ENCODE measurements around the gene OAF. TPM values are rescaled to one million over a fixed set of nuclear protein-coding genes. Genes with fewer than 3 reads are reported as not detected.

The OAF gene
- total and polyA plus RNA-seq, 2 donors (not counting 1 experiment from before 2014, with no cell fraction given): 1.3 to 1.9 TPM

DNA sequence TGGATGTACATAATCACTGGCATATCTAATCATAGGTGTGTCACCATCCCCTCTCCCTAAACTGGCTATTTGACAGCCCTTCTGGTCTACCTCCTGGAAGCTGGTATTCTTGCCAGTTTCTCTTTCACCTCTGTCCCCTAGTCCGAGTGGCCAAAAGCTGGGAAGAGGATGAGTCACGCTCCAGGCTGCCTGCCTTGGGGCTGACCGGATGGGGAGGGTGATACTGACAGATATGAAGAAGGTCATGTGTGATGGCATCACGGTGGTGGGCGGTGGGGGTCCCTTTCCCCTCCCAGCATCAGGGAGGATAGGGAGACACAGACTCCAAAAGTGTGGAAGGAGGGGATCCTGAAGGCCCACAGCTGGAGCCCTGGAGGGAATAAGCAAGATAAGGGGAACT lies 4.8 kb downstream of the OAF start:
- no peak for ATAC-seq (ENCODE audit: low read depth)
- Mint-ChIP-seq H3K27ac (no peak overlapping the region), H3K4me3 (no peak overlapping the region), H3K27me3 (peaks cover 27% of the 10 kb centered on the region), H3K9me3 (ENCODE audit: insufficient read depth) (no peaks in the 10 kb centered on the region), H3K4me1 (peaks cover 4% of the 10 kb centered on the region)
- no peak overlapping the region for H3K4me2 ChIP-seq (replicated peaks; ENCODE audit: low read depth, low read length, poor library complexity, severe bottlenecking)
- H3K4me3 ChIP-seq (ENCODE audit: control extremely low read depth in 1 of 5, extremely low read depth in 1 of 5, insufficient read depth in 1 of 5, low read depth in 2 of 5, low read length in 4 of 5): no peak overlapping the region
- no peaks in the 10 kb centered on the region for H4K20me1 ChIP-seq (ENCODE audit: control insufficient read depth, insufficient read depth, low read length, poor library complexity, severe bottlenecking)
- TF ChIP-seq, protein P1, sequence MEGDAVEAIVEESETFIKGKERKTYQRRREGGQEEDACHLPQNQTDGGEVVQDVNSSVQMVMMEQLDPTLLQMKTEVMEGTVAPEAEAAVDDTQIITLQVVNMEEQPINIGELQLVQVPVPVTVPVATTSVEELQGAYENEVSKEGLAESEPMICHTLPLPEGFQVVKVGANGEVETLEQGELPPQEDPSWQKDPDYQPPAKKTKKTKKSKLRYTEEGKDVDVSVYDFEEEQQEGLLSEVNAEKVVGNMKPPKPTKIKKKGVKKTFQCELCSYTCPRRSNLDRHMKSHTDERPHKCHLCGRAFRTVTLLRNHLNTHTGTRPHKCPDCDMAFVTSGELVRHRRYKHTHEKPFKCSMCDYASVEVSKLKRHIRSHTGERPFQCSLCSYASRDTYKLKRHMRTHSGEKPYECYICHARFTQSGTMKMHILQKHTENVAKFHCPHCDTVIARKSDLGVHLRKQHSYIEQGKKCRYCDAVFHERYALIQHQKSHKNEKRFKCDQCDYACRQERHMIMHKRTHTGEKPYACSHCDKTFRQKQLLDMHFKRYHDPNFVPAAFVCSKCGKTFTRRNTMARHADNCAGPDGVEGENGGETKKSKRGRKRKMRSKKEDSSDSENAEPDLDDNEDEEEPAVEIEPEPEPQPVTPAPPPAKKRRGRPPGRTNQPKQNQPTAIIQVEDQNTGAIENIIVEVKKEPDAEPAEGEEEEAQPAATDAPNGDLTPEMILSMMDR (IDR thresholded peaks at IDR 0.05): no peak
- TF ChIP-seq EZH2 (IDR thresholded peaks at IDR 0.05; ENCODE audit: borderline replicate concordance, insufficient read depth, low read depth, low read length, poor library complexity, severe bottlenecking): no peak
- peaks cover 0 to 8% of the 10 kb centered on the region in 2 donors for H3K4me1 ChIP-seq (ENCODE audit: control insufficient read depth in 2 of 2, insufficient read depth in 2 of 2, low read length in 2 of 2)
- WGBS (ENCODE audit: insufficient coverage): 100% methylated on average over 1 of the region's 5 CpGs
- DNase-seq: no peak
- intact Hi-C loops (cut with micrococcal nuclease): no loop called here
- H3K36me3 ChIP-seq (replicated peaks in 1 of 2; ENCODE audit: control extremely low read depth in 1 of 2, control insufficient read depth in 1 of 2, extremely low read depth in 1 of 2, insufficient read depth in 2 of 2, low read length in 1 of 2): no peaks in the 10 kb centered on the region
- POLR2A ChIA-PET: no interaction called here
- no peaks in the 10 kb centered on the region for H3K9me3 ChIP-seq (ENCODE audit: control extremely low read depth in 1 of 3, control insufficient read depth in 2 of 3, insufficient read depth in 1 of 3, low read length in 2 of 3)
- H2AFZ ChIP-seq (ENCODE audit: insufficient read depth, low read depth, low read length, poor library complexity, severe bottlenecking): no peak overlapping the region
- H3K79me2 ChIP-seq (ENCODE audit: control insufficient read depth, insufficient read depth, low read length): no peaks in the 10 kb centered on the region
- no peak overlapping the region for H3K27ac ChIP-seq (ENCODE audit: low read length in 2 of 2)
- CTCF ChIA-PET: interaction anchor here (1.5 kb wide), 1 partner anchor 87 kb away, joined by 4 read pairs; no protein-coding TSS in a partner anchor
- no peak overlapping the region for H3K9ac ChIP-seq (ENCODE audit: low read length)
- H3K27me3 ChIP-seq (replicated peaks in 1 of 4; ENCODE audit: control extremely low read depth in 1 of 4, control insufficient read depth in 3 of 4, insufficient read depth in 4 of 4, low read length in 3 of 4): peaks cover 0 to 6% (median 0%) of the 10 kb centered on the region in 4 experiments

DNA sequence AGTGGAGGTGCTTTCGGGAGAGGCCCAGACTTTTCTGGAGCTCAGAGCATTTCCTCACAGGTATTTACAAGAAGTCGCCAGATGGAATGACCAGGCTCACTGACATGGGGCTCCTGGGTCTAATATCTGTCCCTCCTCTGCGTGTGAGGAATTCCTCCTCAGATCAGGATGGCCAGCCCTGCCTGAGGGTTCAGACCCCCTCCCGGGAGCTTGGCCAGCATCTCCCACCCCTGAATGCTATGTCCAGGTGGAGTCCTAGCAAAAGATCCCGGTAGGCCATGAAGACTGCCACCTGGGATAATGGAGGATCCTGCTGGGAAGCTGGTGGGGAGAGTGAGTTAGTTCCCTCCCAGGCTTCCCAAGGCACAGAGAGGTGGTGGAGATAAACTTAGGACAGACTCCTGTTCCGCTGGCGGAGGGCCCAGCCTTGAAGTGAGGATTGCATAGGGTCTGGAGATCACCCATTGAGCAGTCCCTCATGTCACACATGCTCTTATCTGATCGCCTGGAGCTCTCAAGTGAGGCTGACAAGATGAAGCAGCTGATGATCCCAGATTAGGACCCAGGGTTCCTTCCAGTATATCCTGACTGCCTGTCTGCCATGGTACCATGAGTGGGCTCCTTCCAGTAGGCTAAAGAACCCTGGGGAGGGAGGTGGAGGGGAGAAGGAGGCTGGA lies 5.7 kb downstream of the OAF start:
- TF ChIP-seq, protein P1 (IDR thresholded peaks at IDR 0.05): no peak
- TF ChIP-seq EZH2 (IDR thresholded peaks at IDR 0.05; ENCODE audit: borderline replicate concordance, insufficient read depth, low read depth, low read length, poor library complexity, severe bottlenecking): no peak
- Histone ChIP-seq H4K20me1 (ENCODE audit: control insufficient read depth, insufficient read depth, low read length, poor library complexity, severe bottlenecking) (no peaks in the 10 kb centered on the region), H3K9ac (ENCODE audit: low read length) (no peak overlapping the region), H3K27me3 (replicated peaks in 1 of 4; ENCODE audit: control extremely low read depth in 1 of 4, control insufficient read depth in 3 of 4, insufficient read depth in 4 of 4, low read length in 3 of 4) (peaks cover 0 to 3% (median 0%) of the 10 kb centered on the region in 4 experiments), H3K4me1 (ENCODE audit: control insufficient read depth in 2 of 2, insufficient read depth in 2 of 2, low read length in 2 of 2) (peaks cover 0 to 4% of the 10 kb centered on the region in 2 donors), H3K4me2 (replicated peaks; ENCODE audit: low read depth, low read length, poor library complexity, severe bottlenecking) (no peak overlapping the region), H2AFZ (ENCODE audit: insufficient read depth, low read depth, low read length, poor library complexity, severe bottlenecking) (no peak overlapping the region), H3K36me3 (replicated peaks in 1 of 2; ENCODE audit: control extremely low read depth in 1 of 2, control insufficient read depth in 1 of 2, extremely low read depth in 1 of 2, insufficient read depth in 2 of 2, low read length in 1 of 2) (no peaks in the 10 kb centered on the region), H3K79me2 (ENCODE audit: control insufficient read depth, insufficient read depth, low read length) (no peaks in the 10 kb centered on the region), H3K4me3 (ENCODE audit: control extremely low read depth in 1 of 5, extremely low read depth in 1 of 5, insufficient read depth in 1 of 5, low read depth in 2 of 5, low read length in 4 of 5) (no peak overlapping the region), H3K27ac (ENCODE audit: low read length in 2 of 2) (no peak overlapping the region), H3K9me3 (ENCODE audit: control extremely low read depth in 1 of 3, control insufficient read depth in 2 of 3, insufficient read depth in 1 of 3, low read length in 2 of 3) (no peaks in the 10 kb centered on the region)
- Mint-ChIP-seq H3K27me3 (peaks cover 24% of the 10 kb centered on the region), H3K27ac (no peak overlapping the region), H3K9me3 (ENCODE audit: insufficient read depth) (no peaks in the 10 kb centered on the region), H3K4me1 (peaks cover 3% of the 10 kb centered on the region), H3K4me3 (no peak overlapping the region)
- POLR2A ChIA-PET: no interaction called here
- ATAC-seq (ENCODE audit: low read depth) (no peak), DNase-seq (no peak)
- CTCF ChIA-PET: interaction anchor here (1.5 kb wide), 1 partner anchor 86 kb away, joined by 4 read pairs; no protein-coding TSS in a partner anchor
- WGBS (ENCODE audit: insufficient coverage): 94% methylated on average over 7 of the region's 8 CpGs
- intact Hi-C loops (cut with micrococcal nuclease): no loop called here
